CD8-positive, alpha-beta memory T cell (primary cell): ENCODE data around the gene TTLL8. TPM values are rescaled to one million over a fixed set of nuclear protein-coding genes. Genes with fewer than 3 reads are reported as not detected.

Experiments
- CTCF ChIA-PET: fragments of 350-600 bp; sonication (Branson Sonifier 250); formaldehyde crosslinking; loops from one replicate; lab custom pipeline; 2021; ENCODE audit warnings: antibody characterized with exemption; lab: Charles Lee
- POLR2A ChIA-PET: fragments of 350-600 bp; sonication (Branson Sonifier 250); formaldehyde crosslinking; loops from one replicate; lab custom pipeline; 2021; ENCODE audit warnings: antibody characterized with exemption; lab: Charles Lee
- DNase-seq, 5 donors: peaks; one replicate each; pipeline versions ENCODE4 v3.0.0 to v3.0.0-alpha.2; 2020 to 2022; ENCODE audit warnings: mixed read lengths in 1 of 5
- H3K27ac ChIP-seq: one replicate; pipeline ENCODE4 v1.7.0; 2013; ENCODE audit warnings: low read depth, mild to moderate bottlenecking, low read length, moderate library complexity
- H3K27me3 ChIP-seq: 2 replicates; pipeline ENCODE4 v1.7.0; 2013; ENCODE audit warnings: low read length, mild to moderate bottlenecking; ENCODE audit not compliant: insufficient read depth, poor library complexity, severe bottlenecking
- H3K36me3 ChIP-seq: 2 replicates; pipeline ENCODE4 v1.7.0; 2013; ENCODE audit warnings: mild to moderate bottlenecking, low read length, moderate library complexity; ENCODE audit not compliant: insufficient read depth
- H3K4me1 ChIP-seq: 2 replicates; pipeline ENCODE4 v1.7.0; 2013; ENCODE audit warnings: mild to moderate bottlenecking, low read length, moderate library complexity; ENCODE audit not compliant: insufficient read depth
- H3K4me3 ChIP-seq: 2 replicates; pipeline ENCODE4 v1.7.0; 2013; ENCODE audit warnings: mild to moderate bottlenecking, low read length
- H3K9me3 ChIP-seq: 2 replicates; pipeline ENCODE4 v1.7.0; 2013; ENCODE audit warnings: mild to moderate bottlenecking, low read length
- H3K27ac Mint-ChIP-seq, 8 donors: one replicate each; pipeline ENCODE4 v1.8.0; 2020 to 2021; ENCODE audit warnings: mixed read lengths in 8 of 8, mild to moderate bottlenecking in 6 of 8, inconsistent platforms in 3 of 8, moderate library complexity in 3 of 8
- H3K27me3 Mint-ChIP-seq, 2 donors: one replicate each; pipeline ENCODE4 v1.8.0; 2020 to 2021; ENCODE audit warnings: mixed read lengths in 2 of 2, mild to moderate bottlenecking in 1 of 2, moderate library complexity in 1 of 2
- H3K36me3 Mint-ChIP-seq, 3 donors: one replicate each; pipeline ENCODE4 v1.8.0; 2020 to 2021; ENCODE audit warnings: mixed read lengths in 3 of 3, inconsistent platforms in 1 of 3, mild to moderate bottlenecking in 1 of 3
- H3K4me1 Mint-ChIP-seq, 3 donors: one replicate each; pipeline ENCODE4 v1.8.0; 2020 to 2021; ENCODE audit warnings: mixed read lengths in 3 of 3, inconsistent platforms in 1 of 3, mild to moderate bottlenecking in 1 of 3
- H3K4me3 Mint-ChIP-seq, 7 donors: one replicate each; pipeline ENCODE4 v1.8.0; 2020 to 2021; ENCODE audit warnings: mixed read lengths in 7 of 7, mild to moderate bottlenecking in 6 of 7, moderate library complexity in 4 of 7, inconsistent platforms in 2 of 7
- H3K9me3 Mint-ChIP-seq, 5 donors: one replicate each; pipeline ENCODE4 v1.8.0; 2020 to 2022; ENCODE audit warnings: mixed read lengths in 5 of 5, mild to moderate bottlenecking in 3 of 5, moderate library complexity in 2 of 5, inconsistent platforms in 1 of 5
- polyA plus RNA-seq: library from polyadenylated mRNA; unstranded; fragments of 300-500 nt; fragmentation: Illumina TruSeq; gene quantifications from one replicate; pipeline ENCODE4 v1.2.3, GENCODE V29; 2021
- total RNA-seq, 2 experiments: library from RNA; stranded (reverse); gene quantifications; one replicate each; pipeline ENCODE4 v1.2.3, GENCODE V29; 2021

The TTLL8 gene
- total and polyA plus RNA-seq, 3 experiments from 2014 or later, result not detected

- POLR2A ChIA-PET, result no interaction called here
- Mint-ChIP-seq H3K9me3 (no peaks in the 10 kb centered on the region), H3K4me1 (peaks cover 7 to 27% (median 19%) of the 10 kb centered on the region in 3 donors), H3K27ac (peak within 1 kb of the TSS in 7 of 8 donors; percentile 27 to 92 (median 77)), H3K27me3 (peaks cover 3 to 7% of the 10 kb centered on the region in 2 donors), H3K36me3 (no peaks in the 10 kb centered on the region), H3K4me3 (peak within 1 kb of the TSS in 6 of 7 donors; percentile 20 to 70 (median 56))
- CTCF ChIA-PET, result interaction anchor here (1.4 kb wide), 1 partner anchor 18 kb away, joined by 8 read pairs; no protein-coding TSS in a partner anchor
- Histone ChIP-seq H3K27ac (no peak within 1 kb of the TSS), H3K36me3 (no peaks in the 10 kb centered on the region), H3K4me1 (peaks cover 36% of the 10 kb centered on the region), H3K27me3 (peaks cover 6% of the 10 kb centered on the region), H3K4me3 (no peak within 1 kb of the TSS), H3K9me3 (no peaks in the 10 kb centered on the region)
- DNase-seq, result no peak
Observed at GRCh38 chr22:50012211-50013181, 45.6 kb downstream of the TTLL8 start, which contains the start of gene IL17REL. Gene IL17REL (minus strand): TSS chr22:50012765. CDS start chr22:50012646, 119 bp downstream.

- no peak overlapping the region for H3K4me3 ChIP-seq
- no peaks in the 10 kb centered on the region for H3K9me3 ChIP-seq
- Mint-ChIP-seq H3K9me3 (no peaks in the 10 kb centered on the region), H3K4me1 (peaks cover 7 to 27% (median 15%) of the 10 kb centered on the region in 3 donors), H3K36me3 (no peaks in the 10 kb centered on the region), H3K27me3 (peaks cover 3 to 7% of the 10 kb centered on the region in 2 donors), H3K4me3 (peak overlapping the region in 6 of 7 donors; percentile 20 to 70 (median 51)), H3K27ac (peak overlapping the region in 7 of 8 donors; percentile 27 to 94 (median 77))
- no peak overlapping the region for H3K27ac ChIP-seq
- ChIA-PET POLR2A (no interaction called here), CTCF (no interaction called here)
- peaks cover 27% of the 10 kb centered on the region for H3K4me1 ChIP-seq
- no peak for DNase-seq
- no peaks in the 10 kb centered on the region for H3K36me3 ChIP-seq
- peaks cover 6% of the 10 kb centered on the region for H3K27me3 ChIP-seq
Observed at GRCh38 chr22:50011447-50012210, 46.5 kb downstream of the TTLL8 start.

- Histone ChIP-seq H3K4me1 (peaks cover 21% of the 10 kb centered on the region), H3K27me3 (peaks cover 6% of the 10 kb centered on the region), H3K36me3 (no peaks in the 10 kb centered on the region), H3K9me3 (no peaks in the 10 kb centered on the region), H3K27ac (no peak overlapping the region), H3K4me3 (no peak overlapping the region)
- Mint-ChIP-seq H3K36me3 (no peaks in the 10 kb centered on the region), H3K27me3 (peaks cover 3 to 7% of the 10 kb centered on the region in 2 donors), H3K27ac (peak overlapping the region in 6 of 8 donors; percentile 27 to 94 (median 76)), H3K4me1 (peaks cover 7 to 27% (median 13%) of the 10 kb centered on the region in 3 donors), H3K4me3 (peak overlapping the region in 5 of 7 donors; percentile 15 to 70 (median 55)), H3K9me3 (no peaks in the 10 kb centered on the region)
- DNase-seq, result peak; percentile 53 to 78 (median 66)
- ChIA-PET POLR2A (no interaction called here), CTCF (no interaction called here)
Observed at GRCh38 chr22:50010676-50011446, 47.2 kb downstream of the TTLL8 start.

- H3K27me3 ChIP-seq, result peaks cover 6% of the 10 kb centered on the region
- Mint-ChIP-seq H3K27ac (peak overlapping the region in 2 of 8 donors; percentile 17 to 64), H3K4me3 (peak overlapping the region in 3 of 7 donors; percentile 41 to 79 (median 68)), H3K9me3 (no peaks in the 10 kb centered on the region), H3K4me1 (peaks cover 7 to 27% (median 12%) of the 10 kb centered on the region in 3 donors), H3K27me3 (peaks cover 4 to 7% of the 10 kb centered on the region in 2 donors), H3K36me3 (no peaks in the 10 kb centered on the region)
- CTCF ChIA-PET, result no interaction called here
- no peaks in the 10 kb centered on the region for H3K9me3 ChIP-seq
- POLR2A ChIA-PET, result no interaction called here
- H3K4me1 ChIP-seq, result peaks cover 18% of the 10 kb centered on the region
- H3K36me3 ChIP-seq, result no peaks in the 10 kb centered on the region
- no peak overlapping the region for H3K27ac ChIP-seq
- no peak overlapping the region for H3K4me3 ChIP-seq
- no peak for DNase-seq
Observed at GRCh38 chr22:50009765-50010675, 48.1 kb downstream of the TTLL8 start.

- peak overlapping the region in 1 of 7 donors; percentile 4 for H3K4me3 Mint-ChIP-seq
- Histone ChIP-seq H3K4me3 (no peak overlapping the region), H3K27me3 (peaks cover 6% of the 10 kb centered on the region), H3K27ac (no peak overlapping the region), H3K4me1 (peaks cover 14% of the 10 kb centered on the region), H3K9me3 (no peaks in the 10 kb centered on the region), H3K36me3 (no peaks in the 10 kb centered on the region)
- no peaks in the 10 kb centered on the region for H3K9me3 Mint-ChIP-seq
- H3K4me1 Mint-ChIP-seq, result peaks cover 7 to 27% (median 12%) of the 10 kb centered on the region in 3 donors
- POLR2A ChIA-PET, result no interaction called here
- peaks cover 4 to 7% of the 10 kb centered on the region in 2 donors for H3K27me3 Mint-ChIP-seq
- DNase-seq, result no peak
- no peak overlapping the region for H3K27ac Mint-ChIP-seq
- no peaks in the 10 kb centered on the region for H3K36me3 Mint-ChIP-seq
- CTCF ChIA-PET, result no interaction called here
Observed at GRCh38 chr22:50009251-50009650, 48.8 kb downstream of the TTLL8 start.

GRCh38 chr22:50008151-50009040, 49.7 kb downstream of the TTLL8 start:
- Mint-ChIP-seq H3K27me3 (peaks cover 4 to 7% of the 10 kb centered on the region in 2 donors), H3K27ac (peak overlapping the region in 1 of 8 donors; percentile 60), H3K9me3 (no peaks in the 10 kb centered on the region), H3K4me1 (peaks cover 7 to 21% (median 12%) of the 10 kb centered on the region in 3 donors), H3K4me3 (peak overlapping the region in 2 of 7 donors; percentile 27 to 63), H3K36me3 (no peaks in the 10 kb centered on the region)
- peaks cover 6% of the 10 kb centered on the region for H3K27me3 ChIP-seq
- ChIA-PET CTCF (no interaction called here), POLR2A (no interaction called here)
- H3K9me3 ChIP-seq, result no peaks in the 10 kb centered on the region
- H3K4me3 ChIP-seq, result no peak overlapping the region
- DNase-seq, result no peak
- no peak overlapping the region for H3K27ac ChIP-seq
- peaks cover 14% of the 10 kb centered on the region for H3K4me1 ChIP-seq
- H3K36me3 ChIP-seq, result no peaks in the 10 kb centered on the region
